SKM-1 treated with dmso at 0.1 percent for 144 hours (cell line): ENCODE results near the gene PLLP.

Experiments
- DNase-seq: peaks from one replicate; lab custom pipeline; 2025; ENCODE audit not compliant: unreplicated experiment; lab: John Stamatoyannopoulos, UW

PLLP gene

GRCh38 chr16:57226701-57227621 is 57.5 kb downstream of the PLLP start:
- DNase-seq = no peak

- no peak for DNase-seq
These were observed 58.5 kb downstream of the PLLP start for GRCh38 chr16:57225978-57226377.

- no peak for DNase-seq
These were observed 59.7 kb downstream of the PLLP start for GRCh38 chr16:57224651-57225335.

GRCh38 chr16:57223057-57223456 is 61.4 kb downstream of the PLLP start:
- DNase-seq = no peak

GRCh38 chr16:57216968-57217367 is 67.5 kb downstream of the PLLP start:
- DNase-seq = no peak

- DNase-seq = no peak
These were observed 71.0 kb downstream of the PLLP start for GRCh38 chr16:57213462-57213861.

GRCh38 chr16:57209780-57210179 is 74.7 kb downstream of the PLLP start:
- no peak for DNase-seq

GRCh38 chr16:57208926-57209325 is 75.5 kb downstream of the PLLP start:
- no peak for DNase-seq
